ENCODE data around the gene MPHOSPH8.

Gene MPHOSPH8, protein sequence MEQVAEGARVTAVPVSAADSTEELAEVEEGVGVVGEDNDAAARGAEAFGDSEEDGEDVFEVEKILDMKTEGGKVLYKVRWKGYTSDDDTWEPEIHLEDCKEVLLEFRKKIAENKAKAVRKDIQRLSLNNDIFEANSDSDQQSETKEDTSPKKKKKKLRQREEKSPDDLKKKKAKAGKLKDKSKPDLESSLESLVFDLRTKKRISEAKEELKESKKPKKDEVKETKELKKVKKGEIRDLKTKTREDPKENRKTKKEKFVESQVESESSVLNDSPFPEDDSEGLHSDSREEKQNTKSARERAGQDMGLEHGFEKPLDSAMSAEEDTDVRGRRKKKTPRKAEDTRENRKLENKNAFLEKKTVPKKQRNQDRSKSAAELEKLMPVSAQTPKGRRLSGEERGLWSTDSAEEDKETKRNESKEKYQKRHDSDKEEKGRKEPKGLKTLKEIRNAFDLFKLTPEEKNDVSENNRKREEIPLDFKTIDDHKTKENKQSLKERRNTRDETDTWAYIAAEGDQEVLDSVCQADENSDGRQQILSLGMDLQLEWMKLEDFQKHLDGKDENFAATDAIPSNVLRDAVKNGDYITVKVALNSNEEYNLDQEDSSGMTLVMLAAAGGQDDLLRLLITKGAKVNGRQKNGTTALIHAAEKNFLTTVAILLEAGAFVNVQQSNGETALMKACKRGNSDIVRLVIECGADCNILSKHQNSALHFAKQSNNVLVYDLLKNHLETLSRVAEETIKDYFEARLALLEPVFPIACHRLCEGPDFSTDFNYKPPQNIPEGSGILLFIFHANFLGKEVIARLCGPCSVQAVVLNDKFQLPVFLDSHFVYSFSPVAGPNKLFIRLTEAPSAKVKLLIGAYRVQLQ

GRCh38 chr13:19633479-19634255 lies at the start of gene MPHOSPH8:
Gene MPHOSPH8 (plus strand): TSS chr13:19633659. CDS start chr13:19633749, 90 bp downstream.
- peak; percentile 94 to 97 for DNase-seq

DNA sequence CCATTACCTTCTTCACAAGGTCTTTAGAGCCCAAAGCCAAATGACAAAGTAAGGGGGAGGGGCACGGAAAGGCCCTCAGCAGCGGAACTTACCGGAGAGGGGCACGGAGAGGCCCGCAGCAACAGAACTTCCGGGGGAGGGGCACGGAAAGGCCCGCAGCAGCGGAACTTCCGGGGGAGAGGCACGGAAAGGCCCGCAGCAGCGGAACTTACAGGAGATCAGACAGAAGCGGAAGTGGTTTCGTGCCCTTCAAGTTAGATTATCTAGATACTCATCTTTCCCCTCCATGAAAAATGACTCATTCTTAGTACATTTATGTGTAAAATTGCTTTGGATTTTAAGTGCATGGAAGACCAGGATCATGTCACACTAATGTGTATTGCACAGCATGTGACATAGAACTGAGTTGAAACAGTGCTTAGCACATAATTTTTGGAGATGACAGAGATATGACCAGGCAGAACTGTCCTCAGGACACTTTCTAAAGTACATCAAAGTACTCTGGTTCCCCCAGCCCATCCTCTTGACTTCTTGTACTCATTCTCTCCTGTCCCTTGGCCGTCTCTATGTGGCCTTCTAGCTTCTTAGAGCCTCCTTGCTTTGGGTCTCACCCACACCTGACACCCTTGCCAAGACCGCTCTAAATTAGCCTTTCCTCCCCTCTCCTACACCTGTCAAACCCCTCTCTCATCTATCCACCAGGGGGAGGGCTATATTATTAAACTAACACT lies 46.4 kb upstream of the MPHOSPH8 start:
- DNase-seq = peak; percentile 78 to 80

- DNase-seq = peak in 1 of 2 donors; percentile 63
Measured at GRCh38 chr13:19587635-19588300, 45.7 kb upstream of the MPHOSPH8 start.

DNA sequence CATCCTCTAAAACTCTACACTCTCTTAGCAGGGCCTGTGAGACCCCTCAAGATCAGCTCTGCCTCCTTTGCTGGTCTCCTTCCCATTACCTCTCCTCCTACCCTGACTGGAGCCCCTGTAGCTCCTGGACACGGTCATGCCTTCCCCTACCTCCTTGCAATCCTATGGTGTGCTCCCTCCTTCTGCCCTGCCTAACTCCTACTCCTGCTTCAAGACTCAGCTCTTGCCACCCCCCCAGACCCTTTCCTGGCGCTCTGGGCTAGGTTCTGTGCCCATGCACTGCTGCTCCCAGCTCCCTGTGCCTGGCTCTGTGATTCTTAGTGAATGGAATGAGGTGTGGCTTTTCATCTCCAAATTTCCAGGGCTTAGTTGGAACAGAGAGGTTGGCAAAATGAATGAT lies 44.1 kb upstream of the MPHOSPH8 start:
- no peak for DNase-seq

DNA sequence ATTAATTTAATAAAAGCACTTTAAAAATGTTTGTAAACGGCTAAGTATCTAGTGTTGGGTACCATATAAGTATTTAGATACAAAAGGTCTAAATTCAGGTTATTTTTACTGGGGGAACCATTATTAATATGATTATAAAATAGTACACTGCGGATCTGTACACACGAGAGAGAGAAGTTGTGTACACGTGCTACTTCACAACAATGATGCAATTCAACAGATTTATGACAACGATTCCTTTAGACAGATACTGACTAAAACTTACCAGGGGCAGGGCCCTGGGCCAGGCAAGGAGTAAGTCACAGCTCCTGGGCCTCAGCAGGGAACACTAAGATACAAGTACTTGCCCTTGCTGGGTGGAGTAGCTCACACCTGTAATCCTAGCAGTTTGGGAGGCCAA lies 43.0 kb upstream of the MPHOSPH8 start:
- DNase-seq = no peak

GRCh38 chr13:19591864-19592263 lies 41.6 kb upstream of the MPHOSPH8 start:
- no peak for DNase-seq

GRCh38 chr13:19592657-19593180 lies 40.7 kb upstream of the MPHOSPH8 start:
- DNase-seq = no peak

- no peak for DNase-seq
Measured at GRCh38 chr13:19596086-19596485, 37.4 kb upstream of the MPHOSPH8 start.

GRCh38 chr13:19596960-19597361 lies 36.5 kb upstream of the MPHOSPH8 start:
- no peak for DNase-seq

DNA sequence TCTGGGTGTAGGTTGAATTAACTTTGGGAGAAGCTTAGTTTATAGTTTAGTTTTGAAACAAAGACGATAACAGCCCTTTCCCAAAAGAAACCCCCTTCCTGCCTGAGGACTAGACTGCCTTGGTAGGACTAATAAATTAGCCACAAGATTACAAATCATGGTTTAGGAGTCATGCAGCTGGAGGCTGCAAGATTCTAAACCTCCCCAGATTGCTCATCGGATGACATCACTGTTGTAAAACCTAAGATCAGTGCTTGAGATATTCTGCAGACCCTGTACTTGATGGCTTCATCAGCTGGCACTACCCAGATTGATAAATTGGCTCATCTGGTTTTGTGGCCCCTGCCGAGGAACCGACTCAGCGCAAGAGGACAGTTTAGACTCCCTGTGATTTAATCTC lies 35.9 kb upstream of the MPHOSPH8 start:
- no peak for DNase-seq

DNA sequence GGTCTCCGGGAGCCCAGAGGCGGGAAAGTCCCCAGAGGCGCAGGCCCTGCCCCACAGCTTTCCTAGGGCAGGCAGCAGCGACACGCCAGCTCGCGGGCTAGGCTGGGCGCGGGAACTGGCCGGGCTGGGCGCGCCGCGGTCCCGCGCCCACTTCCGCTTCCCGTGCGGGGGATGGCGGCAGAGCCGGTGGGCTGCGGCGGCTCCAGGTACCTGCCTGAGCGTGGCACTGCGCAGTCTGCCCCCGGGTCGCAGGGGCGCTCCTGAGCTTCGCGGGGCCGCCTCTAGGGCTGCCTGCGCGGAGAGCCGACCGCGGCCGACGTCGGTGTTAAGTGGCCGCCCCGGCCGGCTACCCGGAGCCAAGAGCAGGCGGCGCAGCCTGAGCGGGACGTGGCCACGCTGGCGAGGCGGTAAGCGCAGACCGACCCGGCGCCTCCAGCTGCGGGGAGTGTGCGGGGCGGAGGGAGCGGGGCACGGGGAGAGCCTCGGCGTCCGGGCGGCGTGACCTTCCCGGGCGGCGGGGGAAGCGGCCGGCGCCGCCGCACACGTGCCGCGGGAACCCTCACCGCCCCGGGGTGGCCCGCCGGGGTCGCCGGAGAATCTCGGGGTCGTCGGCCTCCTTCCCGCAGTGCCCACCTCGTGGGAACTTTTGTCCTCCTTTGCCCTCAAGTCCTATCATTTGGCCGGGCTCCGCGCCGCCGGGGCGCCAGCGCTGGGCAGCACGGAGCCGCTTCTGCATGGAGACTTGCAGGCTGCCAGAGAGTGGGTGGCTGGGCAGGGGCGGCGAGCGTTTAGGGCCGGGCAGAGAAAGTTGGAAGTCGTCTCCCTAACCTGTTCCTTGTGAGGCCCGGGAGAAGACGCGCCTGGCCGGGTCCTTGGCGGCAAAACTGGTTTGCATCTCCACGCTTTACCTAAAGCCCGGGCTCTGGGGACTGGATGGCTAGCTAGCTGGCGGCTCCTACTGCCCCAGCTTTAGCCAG lies 31.4 kb upstream of the MPHOSPH8 start:
- peak; percentile 20 to 26 for DNase-seq

GRCh38 chr13:19604306-19604705 lies 29.2 kb upstream of the MPHOSPH8 start:
- DNase-seq = no peak

DNA sequence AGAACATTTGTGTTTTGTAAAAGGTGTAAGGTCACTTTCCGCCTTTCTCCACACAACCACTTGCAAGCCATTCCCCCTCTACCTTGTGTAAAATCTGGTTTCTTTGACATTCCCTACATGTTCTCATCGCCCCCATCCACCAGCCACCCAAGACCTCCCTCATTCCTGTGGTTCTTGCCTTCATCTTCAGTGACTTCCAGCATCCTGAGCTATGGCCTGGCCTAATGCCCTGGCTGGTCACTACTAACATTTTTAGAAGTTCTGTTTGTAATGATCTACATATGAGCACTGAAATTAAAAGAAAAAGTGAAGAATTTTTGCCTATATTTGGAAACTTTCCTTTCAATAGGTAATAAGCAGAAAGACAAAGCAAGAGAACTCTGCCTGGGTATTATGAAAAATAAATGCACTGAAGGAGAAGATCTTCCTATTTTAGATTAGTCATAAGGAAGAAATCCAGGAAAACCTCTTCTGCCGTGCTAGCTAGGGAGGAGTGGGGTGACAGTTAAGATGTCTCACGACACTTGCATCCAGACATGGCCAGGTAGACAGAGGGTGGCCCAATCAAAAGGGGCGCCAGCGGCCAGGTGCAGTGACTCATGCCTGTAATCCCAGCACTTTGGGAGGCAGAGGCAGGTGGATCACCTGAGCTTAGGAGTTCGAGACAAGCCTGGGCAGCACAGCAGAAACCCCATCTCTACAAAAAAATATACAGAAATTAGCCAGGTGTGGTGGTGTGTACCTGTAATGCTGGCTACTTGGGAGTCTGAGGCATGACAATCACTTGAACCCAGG lies 28.1 kb upstream of the MPHOSPH8 start:
- no peak for DNase-seq

GRCh38 chr13:19606152-19606551 lies 27.3 kb upstream of the MPHOSPH8 start:
- DNase-seq = no peak

DNA sequence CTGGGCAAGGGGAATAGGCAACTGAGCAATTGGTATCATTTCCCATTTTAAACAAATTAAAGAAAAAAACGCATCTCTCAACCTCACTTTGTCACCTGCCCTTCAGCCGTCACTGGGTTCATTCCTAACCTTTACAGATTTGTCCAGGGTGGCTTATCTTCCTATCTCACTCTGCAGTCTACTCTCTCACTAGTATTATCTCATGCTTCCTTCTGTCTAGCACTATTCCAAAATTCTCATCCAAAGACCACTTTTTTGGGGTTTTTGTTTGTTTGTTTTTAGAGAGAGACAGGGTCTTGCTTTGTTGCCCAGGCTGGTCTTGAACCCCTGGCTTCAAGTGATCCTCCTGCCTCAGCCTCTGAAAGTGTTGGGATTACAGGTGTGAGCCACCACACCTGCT lies 26.7 kb upstream of the MPHOSPH8 start:
- DNase-seq = no peak

DNA sequence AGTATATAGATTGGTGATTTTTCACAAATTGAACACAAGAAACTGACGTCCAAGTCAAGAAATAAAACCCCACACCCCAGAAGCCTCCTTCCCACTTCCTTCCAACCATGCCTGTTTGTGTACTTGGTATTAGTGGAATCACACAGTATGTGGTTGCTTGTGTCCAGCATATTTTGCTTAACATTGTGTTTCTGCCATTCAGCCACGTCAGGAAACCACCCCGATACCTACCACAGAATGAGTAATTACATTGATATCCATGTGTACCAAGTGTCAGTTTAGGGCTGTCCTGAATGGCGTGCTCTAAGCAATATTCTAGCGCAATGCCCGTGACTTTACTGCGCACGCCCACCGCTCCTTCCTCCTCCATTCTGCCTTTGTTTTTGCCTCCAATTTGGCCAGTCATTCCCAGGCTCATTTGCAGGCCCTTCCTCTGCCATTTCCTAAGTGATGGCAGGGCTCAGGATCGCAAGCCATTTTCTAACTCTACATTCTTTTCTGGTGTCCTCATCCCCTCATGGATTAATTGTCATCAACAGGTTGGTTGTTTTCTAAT lies 25.9 kb upstream of the MPHOSPH8 start:
- DNase-seq = no peak

- peak in 1 of 2 donors; percentile 33 for DNase-seq
Measured at GRCh38 chr13:19618977-19619376, 14.5 kb upstream of the MPHOSPH8 start.

DNA sequence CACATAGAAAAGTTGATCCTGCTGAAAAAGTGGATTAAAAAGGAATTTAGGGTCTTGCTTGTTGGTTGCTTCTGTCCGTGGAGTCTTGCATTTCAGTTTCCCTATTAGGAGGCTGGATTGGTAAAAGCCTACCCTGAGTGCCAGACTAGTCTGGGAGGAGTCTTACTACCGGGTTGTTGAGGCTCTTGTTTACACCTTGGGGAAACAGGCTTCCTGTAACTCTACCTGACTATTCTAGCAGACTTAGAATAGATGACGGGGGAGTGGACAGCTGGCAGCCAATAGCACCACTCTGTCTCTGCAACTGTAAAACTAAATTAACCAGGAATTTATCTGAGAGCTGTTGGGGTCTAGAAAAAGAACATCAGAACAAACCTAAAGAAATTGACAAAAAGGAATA lies 11.3 kb upstream of the MPHOSPH8 start:
- no peak for DNase-seq

DNA sequence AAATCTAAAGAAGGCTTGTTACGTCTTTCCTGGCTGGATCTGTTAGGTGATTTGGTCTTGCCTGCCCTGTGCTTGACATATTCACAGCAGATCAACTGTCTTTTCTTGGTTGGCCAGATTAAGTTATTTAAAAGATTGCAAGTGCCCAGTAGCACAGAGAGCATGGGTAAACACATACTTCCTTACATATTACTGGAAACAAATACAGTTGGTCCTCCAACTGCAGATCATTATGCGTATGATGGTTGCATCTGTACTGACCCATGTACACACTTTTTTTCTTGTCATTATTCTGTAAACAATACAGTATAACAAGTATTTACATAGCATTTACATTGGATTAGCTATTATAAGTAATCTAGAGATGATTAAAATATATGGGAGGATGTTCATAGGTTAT lies 9.2 kb upstream of the MPHOSPH8 start:
- no peak for DNase-seq
